CD4-positive, alpha-beta T cell (primary cell): ENCODE results near the gene KCTD3. TPM values are rescaled to one million over a fixed set of nuclear protein-coding genes. Genes with fewer than 3 reads are reported as not detected.

Experiments used
- ATAC-seq: fragments of 200-7000 bp; cut with Tn5 transposase; one replicate; pipeline ENCODE4 v1.10.0; 2022; ENCODE audit warnings: mild to moderate bottlenecking; ENCODE audit not compliant: poor library complexity
- CTCF ChIA-PET: fragments of 350-600 bp; sonication (Branson Sonifier 250); formaldehyde crosslinking; loops from one replicate; lab custom pipeline; 2021; ENCODE audit warnings: antibody characterized with exemption, inconsistent platforms; lab: Charles Lee
- POLR2A ChIA-PET: fragments of 350-600 bp; sonication (Branson Sonifier 250); formaldehyde crosslinking; loops from one replicate; lab custom pipeline; 2021; ENCODE audit warnings: antibody characterized with exemption, inconsistent platforms; lab: Charles Lee
- DNase-seq, 14 experiments: peaks; one replicate each; pipeline ENCODE4 v3.0.0-alpha.2; 2013 to 2020; ENCODE audit warnings: mixed read lengths in 2 of 14
- H3K27ac ChIP-seq, 2 donors: one replicate each; pipeline versions ENCODE4 v1.5.1 to v1.7.0; 2013; ENCODE audit warnings: low read length in 2 of 2, low read depth in 1 of 2, mild to moderate bottlenecking in 1 of 2
- H3K27me3 ChIP-seq, 2 experiments: 1 replicate in 1 of 2; 2 replicates in 1 of 2; pipeline versions ENCODE4 v1.6.1 to v1.7.0; 2013; ENCODE audit warnings: low read length in 2 of 2, control low read depth in 1 of 2, mild to moderate bottlenecking in 1 of 2, moderate library complexity in 1 of 2; ENCODE audit not compliant: insufficient read depth in 2 of 2, control insufficient read depth in 1 of 2
- H3K36me3 ChIP-seq: one replicate; pipeline ENCODE4 v1.6.1; 2013; ENCODE audit warnings: low read length, control low read depth; ENCODE audit not compliant: insufficient read depth
- H3K4me1 ChIP-seq: one replicate; pipeline ENCODE4 v1.6.1; 2013; ENCODE audit warnings: low read length, control low read depth; ENCODE audit not compliant: insufficient read depth
- H3K4me3 ChIP-seq: one replicate; pipeline ENCODE4 v1.5.1; 2013; ENCODE audit warnings: mild to moderate bottlenecking, low read length, moderate library complexity
- H3K9me3 ChIP-seq, 2 experiments: 1 replicate in 1 of 2; 2 replicates in 1 of 2; pipeline versions ENCODE4 v1.6.1 to v1.7.0; 2013; ENCODE audit warnings: low read length in 2 of 2, mild to moderate bottlenecking in 2 of 2, control low read depth in 1 of 2, moderate library complexity in 1 of 2; ENCODE audit not compliant: control insufficient read depth in 1 of 2, insufficient read depth in 1 of 2
- H3K27ac Mint-ChIP-seq: one replicate; pipeline ENCODE4 v1.8.0; 2020; ENCODE audit warnings: mixed read lengths
- H3K27me3 Mint-ChIP-seq: one replicate; pipeline ENCODE4 v1.8.0; 2021; ENCODE audit warnings: mixed read lengths
- H3K36me3 Mint-ChIP-seq: one replicate; pipeline ENCODE4 v1.8.0; 2021; ENCODE audit warnings: low read depth, mixed read lengths
- H3K4me1 Mint-ChIP-seq: one replicate; pipeline ENCODE4 v1.8.0; 2021; ENCODE audit warnings: low read depth, mixed read lengths
- H3K4me3 Mint-ChIP-seq: one replicate; pipeline ENCODE4 v1.8.0; 2020; ENCODE audit warnings: mild to moderate bottlenecking, mixed read lengths
- H3K9me3 Mint-ChIP-seq: one replicate; pipeline ENCODE4 v1.8.0; 2020; ENCODE audit warnings: mixed read lengths
- intact Hi-C, 2 experiments: fragments of 100-400 bp; cut with DNase I in 1 of 2; cut with micrococcal nuclease in 1 of 2; formaldehyde crosslinking; loops; one replicate each; pipeline versions ENCODE4 v1.15.1 to v1.9.0; 2023 to 2025; cut with DNase I, micrococcal nuclease
- total RNA-seq, 174 experiments: library from RNA in 2 of 174; stranded (reverse) in 2 of 174; gene quantifications; one replicate each; pipeline ENCODE4 v1.2.3 and lab custom pipeline; 2021 to 2026
- TF ChIP-seq, protein P1 (sequence below): fragments of 200-600 bp; IDR thresholded peaks from one replicate; pipeline ENCODE4 v1.8.0; 2022; ENCODE audit warnings: antibody characterized with exemption, mild to moderate bottlenecking

The KCTD3 gene
- total RNA-seq, 2 experiments from 2014 or later, result 3.0 to 4.8 TPM

DNA sequence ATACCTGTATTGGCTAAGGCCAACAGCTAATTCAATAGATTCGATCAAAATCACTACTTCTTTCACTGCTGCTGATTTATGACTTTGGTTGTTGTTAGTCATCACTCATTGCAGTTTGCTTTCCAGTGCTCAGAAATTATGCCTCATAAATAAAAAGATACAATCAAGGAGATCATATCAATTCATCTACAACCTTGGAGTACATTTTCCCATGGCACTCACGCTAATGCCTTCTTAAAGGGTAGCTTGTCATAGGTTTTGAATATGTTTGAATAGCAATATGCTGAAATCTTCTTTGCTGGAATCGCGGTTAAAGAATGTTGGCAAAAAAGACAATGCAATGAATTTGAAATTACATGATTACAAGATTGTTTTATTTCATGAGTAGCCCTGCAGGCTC, 89.9 kb downstream of the KCTD3 start:
- H3K27ac Mint-ChIP-seq, result no peak overlapping the region
- Histone ChIP-seq H3K27me3 (no peaks in the 10 kb centered on the region), H3K9me3 (no peaks in the 10 kb centered on the region), H3K27ac (no peak overlapping the region), H3K4me1 (no peaks in the 10 kb centered on the region), H3K36me3 (no peaks in the 10 kb centered on the region), H3K4me3 (no peak overlapping the region)
- peaks cover 2% of the 10 kb centered on the region for H3K9me3 Mint-ChIP-seq
- ChIA-PET CTCF (no interaction called here), POLR2A (no interaction called here)
- H3K36me3 Mint-ChIP-seq, result no peaks in the 10 kb centered on the region
- DNase-seq, result no peak
- peaks cover 4% of the 10 kb centered on the region for H3K27me3 Mint-ChIP-seq
- H3K4me1 Mint-ChIP-seq, result no peaks in the 10 kb centered on the region
- TF ChIP-seq, protein P1, sequence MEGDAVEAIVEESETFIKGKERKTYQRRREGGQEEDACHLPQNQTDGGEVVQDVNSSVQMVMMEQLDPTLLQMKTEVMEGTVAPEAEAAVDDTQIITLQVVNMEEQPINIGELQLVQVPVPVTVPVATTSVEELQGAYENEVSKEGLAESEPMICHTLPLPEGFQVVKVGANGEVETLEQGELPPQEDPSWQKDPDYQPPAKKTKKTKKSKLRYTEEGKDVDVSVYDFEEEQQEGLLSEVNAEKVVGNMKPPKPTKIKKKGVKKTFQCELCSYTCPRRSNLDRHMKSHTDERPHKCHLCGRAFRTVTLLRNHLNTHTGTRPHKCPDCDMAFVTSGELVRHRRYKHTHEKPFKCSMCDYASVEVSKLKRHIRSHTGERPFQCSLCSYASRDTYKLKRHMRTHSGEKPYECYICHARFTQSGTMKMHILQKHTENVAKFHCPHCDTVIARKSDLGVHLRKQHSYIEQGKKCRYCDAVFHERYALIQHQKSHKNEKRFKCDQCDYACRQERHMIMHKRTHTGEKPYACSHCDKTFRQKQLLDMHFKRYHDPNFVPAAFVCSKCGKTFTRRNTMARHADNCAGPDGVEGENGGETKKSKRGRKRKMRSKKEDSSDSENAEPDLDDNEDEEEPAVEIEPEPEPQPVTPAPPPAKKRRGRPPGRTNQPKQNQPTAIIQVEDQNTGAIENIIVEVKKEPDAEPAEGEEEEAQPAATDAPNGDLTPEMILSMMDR, result no peak
- intact Hi-C loops, result no loop called here
- no peak overlapping the region for H3K4me3 Mint-ChIP-seq
- no peak for ATAC-seq

DNA sequence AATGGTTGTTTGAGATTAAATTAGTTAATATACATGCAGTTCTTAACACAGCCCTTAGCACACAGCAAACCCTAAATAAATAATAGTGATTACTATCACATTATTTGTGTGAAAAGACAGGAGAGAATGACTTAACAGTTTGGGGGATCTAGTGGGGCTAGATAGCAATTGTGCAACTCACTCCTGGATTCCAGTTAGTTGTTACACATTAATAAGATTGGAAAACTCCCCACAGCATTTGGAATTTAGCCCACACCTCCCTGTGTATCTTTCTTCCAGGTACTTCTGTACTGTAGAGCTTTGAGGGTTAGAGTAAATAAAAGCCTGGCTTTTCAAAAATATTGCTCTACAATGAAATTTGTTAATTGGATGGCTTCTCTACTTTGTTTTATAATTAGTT, 93.2 kb downstream of the KCTD3 start:
- Histone ChIP-seq H3K9me3 (peaks cover 0 to 4% of the 10 kb centered on the region in 2 experiments), H3K27me3 (no peaks in the 10 kb centered on the region), H3K4me1 (no peaks in the 10 kb centered on the region), H3K27ac (no peak overlapping the region), H3K36me3 (no peaks in the 10 kb centered on the region), H3K4me3 (no peak overlapping the region)
- Mint-ChIP-seq H3K27me3 (peaks cover 4% of the 10 kb centered on the region), H3K36me3 (no peaks in the 10 kb centered on the region), H3K27ac (no peak overlapping the region), H3K9me3 (peaks cover 2% of the 10 kb centered on the region), H3K4me3 (no peak overlapping the region), H3K4me1 (no peaks in the 10 kb centered on the region)
- POLR2A ChIA-PET, result no interaction called here
- TF ChIP-seq, protein P1, result no peak
- DNase-seq (no peak), ATAC-seq (no peak)
- intact Hi-C loops, result no loop called here
- CTCF ChIA-PET, result no interaction called here

DNA sequence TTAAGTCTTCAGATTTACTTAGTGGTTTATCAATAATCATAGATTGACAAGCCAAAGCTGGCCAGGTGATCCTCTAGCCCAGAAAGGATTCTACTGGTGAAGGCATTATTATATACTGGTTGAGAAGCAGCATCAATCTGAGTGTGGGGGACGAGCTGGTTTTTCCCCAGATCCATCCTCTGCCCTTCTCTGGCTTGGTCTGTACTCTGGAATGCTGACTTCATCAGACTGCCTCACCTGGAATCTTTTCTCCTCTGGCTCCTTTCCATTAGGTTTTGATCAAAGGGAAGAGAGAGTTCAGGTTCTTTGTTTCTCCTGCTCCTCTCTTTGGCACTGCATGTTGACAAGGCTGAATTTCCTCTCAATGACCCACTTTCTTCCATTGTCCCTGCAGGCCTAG, 93.9 kb downstream of the KCTD3 start:
- DNase-seq, result no peak
- Mint-ChIP-seq H3K27ac (no peak overlapping the region), H3K27me3 (peaks cover 4% of the 10 kb centered on the region), H3K4me3 (no peak overlapping the region), H3K9me3 (peaks cover 2% of the 10 kb centered on the region), H3K4me1 (no peaks in the 10 kb centered on the region), H3K36me3 (no peaks in the 10 kb centered on the region)
- ATAC-seq, result no peak
- intact Hi-C loops, result no loop called here
- H3K9me3 ChIP-seq, result peaks cover 0 to 4% of the 10 kb centered on the region in 2 experiments
- TF ChIP-seq, protein P1, result no peak
- POLR2A ChIA-PET, result no interaction called here
- H3K27me3 ChIP-seq, result no peaks in the 10 kb centered on the region
- no peaks in the 10 kb centered on the region for H3K36me3 ChIP-seq
- H3K4me3 ChIP-seq, result no peak overlapping the region
- no peaks in the 10 kb centered on the region for H3K4me1 ChIP-seq
- no peak overlapping the region for H3K27ac ChIP-seq
- CTCF ChIA-PET, result no interaction called here
